DMS 273 treated with DMSO at 0.1 percent for 48 hours (cell line): ENCODE data around the gene CRHR2.
"Not testable (repeated sequence)": the region's sequence is repeated elsewhere in the genome, so short reads cannot be mapped to it uniquely, and the experiment has no call there.

Source experiments
- DNase-seq: peaks from one replicate; lab custom pipeline; 2025; lab: John Stamatoyannopoulos, UW

CRHR2 gene

GRCh38 chr7:30682212-30683083 lies at the start of gene CRHR2:
CRHR2 (minus strand) TSS chr7:30682456; CDS start chr7:30682280, 176 bp downstream.
- no peak for DNase-seq

GRCh38 chr7:30731581-30731980 lies 49.3 kb upstream of the CRHR2 start:
- DNase-seq, result peak; percentile 91

DNA sequence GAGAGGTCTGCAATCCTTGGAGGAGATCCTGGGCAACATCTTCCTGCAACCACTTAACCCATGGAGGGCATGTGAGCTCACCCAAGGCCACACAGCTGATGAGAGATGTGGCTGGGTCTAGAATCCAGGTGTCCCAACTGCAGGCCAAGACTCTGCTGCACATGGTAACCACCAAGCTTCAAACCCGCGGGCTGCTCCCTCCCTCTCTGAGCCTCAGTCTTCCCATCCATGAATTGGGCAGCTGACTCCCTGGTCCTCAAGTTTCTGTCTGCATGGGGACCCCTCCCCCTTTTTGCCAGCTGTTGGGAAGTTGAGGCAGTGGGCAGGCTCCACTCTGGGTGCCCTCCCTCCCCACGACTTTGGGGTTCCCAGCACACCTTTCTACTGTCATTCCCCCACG lies 48.7 kb upstream of the CRHR2 start:
- no peak for DNase-seq

GRCh38 chr7:30730097-30730496 lies 47.8 kb upstream of the CRHR2 start:
- DNase-seq, result no peak

- DNase-seq, result no peak
These were observed 47.4 kb upstream of the CRHR2 start for GRCh38 chr7:30729642-30730041.

- DNase-seq, result no peak
These were observed 46.4 kb upstream of the CRHR2 start for GRCh38 chr7:30728591-30729100.

DNA sequence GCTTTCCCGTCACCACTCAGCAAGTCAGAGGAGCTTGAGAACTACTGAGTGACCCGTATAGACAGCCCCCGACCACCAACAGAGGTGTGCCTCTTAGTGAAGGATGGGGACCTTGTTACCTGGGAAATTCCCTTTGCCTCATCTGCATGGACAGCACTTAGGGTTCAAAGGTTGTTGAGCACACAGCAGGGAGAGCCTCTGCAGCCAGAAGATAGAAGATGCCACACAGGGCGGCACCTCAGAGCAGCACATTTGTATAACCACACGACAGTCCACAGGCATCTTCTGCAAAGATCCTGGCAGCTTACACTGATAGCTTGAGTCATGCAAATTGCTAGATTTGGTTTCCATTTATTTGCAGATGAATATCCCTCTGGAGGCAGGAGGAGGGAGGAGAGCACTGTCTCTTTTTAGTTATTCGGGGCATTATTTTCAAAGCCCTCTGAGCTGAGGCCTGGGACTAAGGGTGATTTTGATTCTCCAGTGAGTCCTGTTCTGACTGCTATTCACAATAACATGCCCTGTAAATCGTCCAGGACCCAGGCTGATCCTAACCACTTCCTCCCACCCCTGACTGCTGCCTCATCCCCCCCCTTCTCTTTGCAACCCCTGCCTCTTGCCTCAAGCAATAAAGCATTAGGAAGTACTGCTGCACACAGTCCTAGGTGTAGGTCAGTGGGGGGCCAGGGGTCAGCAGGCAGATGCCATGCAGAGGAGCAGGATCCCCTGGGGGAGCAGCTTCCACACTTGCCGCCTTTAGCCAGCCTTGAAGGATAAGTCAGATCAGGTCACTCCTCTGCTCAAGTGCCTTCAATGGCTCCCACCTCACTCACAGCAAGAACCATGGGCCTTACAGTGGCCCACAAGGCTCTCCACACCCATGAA lies 45.0 kb upstream of the CRHR2 start:
- no peak for DNase-seq

DNA sequence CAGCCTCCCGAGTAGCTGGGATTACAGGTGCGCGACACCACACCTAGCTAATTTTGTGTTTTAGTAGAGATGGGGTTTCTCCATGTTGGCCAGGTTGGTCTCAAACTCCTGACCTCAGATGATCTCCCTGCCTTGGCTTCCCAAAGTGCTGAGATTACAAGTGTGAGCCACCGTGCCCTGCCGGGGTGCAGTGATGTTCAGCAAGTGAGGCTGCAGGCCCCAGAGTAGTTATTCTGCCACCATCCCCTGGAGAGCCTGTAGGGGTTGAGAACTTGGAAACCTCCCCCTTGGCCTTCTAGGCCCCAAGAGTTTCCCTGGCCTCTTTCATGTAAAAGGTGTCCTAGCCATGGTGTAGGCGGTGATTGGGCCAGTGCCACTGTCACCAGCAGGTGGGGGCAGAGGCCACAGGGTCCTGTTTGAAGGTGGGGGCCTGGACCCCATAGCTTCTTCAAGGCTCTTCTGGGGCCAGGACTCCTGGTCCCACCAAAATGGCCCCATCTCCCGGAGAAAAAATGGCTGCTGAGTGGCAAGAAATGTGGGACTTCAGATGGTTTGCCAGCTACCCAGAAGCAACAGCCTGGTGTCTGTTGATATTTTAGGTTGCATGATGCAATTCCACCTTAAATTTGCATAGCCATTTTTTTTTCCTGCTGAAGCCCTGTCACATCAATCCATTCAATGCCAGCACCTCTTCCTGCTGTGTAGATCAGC lies 44.2 kb upstream of the CRHR2 start:
- no peak for DNase-seq

GRCh38 chr7:30723776-30724175 lies 41.5 kb upstream of the CRHR2 start:
- DNase-seq, result no peak

GRCh38 chr7:30722671-30723070 lies 40.4 kb upstream of the CRHR2 start:
- no peak for DNase-seq

GRCh38 chr7:30722187-30722586 lies 39.9 kb upstream of the CRHR2 start:
- DNase-seq, result no peak

DNA sequence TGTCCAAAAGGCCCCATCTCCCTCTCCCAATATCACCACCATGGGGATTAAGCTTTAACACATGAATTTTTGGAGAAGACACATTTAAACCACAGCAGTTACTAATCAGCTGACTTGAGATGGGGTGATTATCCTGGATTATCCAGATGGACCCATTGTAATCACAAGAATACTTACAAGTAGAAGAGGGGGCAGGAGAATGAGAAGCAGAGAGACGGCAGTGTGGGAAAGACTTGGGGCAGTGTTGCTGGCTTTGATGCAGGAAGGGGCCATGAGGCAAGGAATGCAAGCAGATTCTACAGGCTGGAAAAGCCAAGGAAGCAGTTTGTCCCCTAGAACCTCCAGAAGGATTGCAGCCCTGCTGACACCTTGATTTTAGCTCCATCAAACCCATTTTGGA lies 39.0 kb upstream of the CRHR2 start:
- DNase-seq, result no peak

- DNase-seq, result not testable (repeated sequence)
These were observed 37.2 kb upstream of the CRHR2 start for GRCh38 chr7:30719434-30719833.

- no peak for DNase-seq
These were observed 34.9 kb upstream of the CRHR2 start for GRCh38 chr7:30717181-30717580.

- DNase-seq, result no peak
These were observed 31.9 kb upstream of the CRHR2 start for GRCh38 chr7:30714129-30714528.

- DNase-seq, result no peak
These were observed 31.1 kb upstream of the CRHR2 start for GRCh38 chr7:30713392-30713791.

GRCh38 chr7:30710669-30711068 lies 28.4 kb upstream of the CRHR2 start:
- DNase-seq, result no peak

DNA sequence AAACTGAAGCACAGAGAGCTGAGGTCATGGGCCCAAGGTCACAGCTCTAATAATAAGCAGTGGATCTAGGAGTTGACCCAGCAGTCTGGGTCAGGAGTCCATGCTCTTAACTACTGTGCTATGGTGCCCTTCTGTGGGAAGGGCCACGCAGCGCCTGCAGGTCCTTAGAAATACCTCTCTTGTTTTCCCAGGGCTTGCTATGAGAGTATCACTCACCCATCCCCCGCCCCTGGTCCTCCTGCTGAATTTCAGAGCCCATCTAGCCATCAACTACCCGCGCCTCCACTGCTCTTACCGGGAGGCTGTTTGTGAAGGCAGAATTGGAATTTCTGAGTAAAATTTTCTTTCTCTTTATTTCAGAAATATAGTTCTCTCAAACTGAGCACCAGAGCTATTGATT lies 27.3 kb upstream of the CRHR2 start:
- DNase-seq, result no peak

DNA sequence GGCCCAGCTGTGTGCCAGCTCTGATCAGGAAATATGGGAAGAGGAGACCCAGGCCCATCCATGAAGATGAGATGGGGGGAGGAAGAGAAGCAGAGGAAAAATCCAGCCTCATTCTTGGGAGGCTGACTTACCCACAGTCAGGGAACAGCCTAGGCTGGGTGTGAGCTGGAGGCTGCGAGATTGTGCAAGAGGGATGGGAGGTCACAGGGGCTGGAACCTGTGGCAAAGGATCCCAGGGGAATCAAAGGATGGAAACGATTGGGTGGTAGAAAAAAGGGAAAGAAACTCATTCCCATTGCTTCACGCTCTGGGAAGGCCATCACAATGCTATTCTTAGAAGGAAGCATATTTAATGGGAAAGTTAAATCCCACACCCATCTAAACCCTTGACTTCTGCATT lies 26.7 kb upstream of the CRHR2 start:
- DNase-seq, result no peak

DNA sequence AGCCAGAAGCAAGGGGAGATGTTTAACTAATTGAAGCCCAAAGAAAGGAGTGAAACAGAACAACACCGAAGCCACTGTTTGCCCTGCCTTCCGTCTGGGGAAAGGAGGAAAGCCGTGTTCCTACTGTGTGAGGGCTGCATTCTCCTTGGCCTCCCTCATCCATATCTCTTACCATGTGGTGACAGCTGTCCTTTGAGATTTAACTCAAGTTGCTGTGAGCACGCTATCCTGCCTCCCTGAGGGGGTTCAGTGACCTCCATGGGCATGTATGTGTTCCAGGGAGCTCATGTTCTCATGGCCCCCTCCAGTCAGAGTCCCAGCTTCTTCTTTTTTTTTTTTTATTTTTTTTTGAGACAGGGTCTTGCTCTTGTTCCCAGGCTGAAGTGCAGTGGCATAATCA lies 26.2 kb upstream of the CRHR2 start:
- no peak for DNase-seq

GRCh38 chr7:30707391-30708357 lies 25.4 kb upstream of the CRHR2 start:
- no peak for DNase-seq
